ENCODE data around the gene TBX19.

DNA sequence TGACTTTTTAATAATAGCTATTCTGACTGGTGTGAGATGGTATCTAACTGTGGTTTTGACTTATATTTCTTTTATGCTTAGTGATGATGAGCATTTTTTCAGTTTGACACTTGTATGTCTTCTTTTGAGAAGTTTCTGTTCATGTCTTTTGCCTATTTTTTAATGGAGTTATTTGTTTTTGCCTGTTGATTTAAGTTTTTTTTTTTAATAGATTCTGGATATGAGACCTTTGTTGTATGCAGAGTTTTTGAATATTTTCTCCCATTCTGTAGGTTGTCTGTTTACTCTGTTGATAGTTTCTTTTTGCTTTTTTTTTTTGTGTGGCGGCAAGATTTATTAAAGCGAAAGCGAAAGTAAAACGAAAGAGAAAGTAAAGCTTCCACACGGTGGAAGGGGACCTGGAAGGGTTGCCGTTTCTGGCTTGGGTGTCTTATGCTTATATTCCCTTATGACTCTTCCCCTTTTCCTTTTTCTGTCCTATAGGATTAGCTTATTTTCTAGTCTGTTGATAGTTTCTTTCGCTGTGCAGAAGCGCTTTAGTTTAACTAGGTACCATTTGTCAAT, 67.6 kb downstream of the TBX19 start:
- TF ChIP-seq, protein P1, sequence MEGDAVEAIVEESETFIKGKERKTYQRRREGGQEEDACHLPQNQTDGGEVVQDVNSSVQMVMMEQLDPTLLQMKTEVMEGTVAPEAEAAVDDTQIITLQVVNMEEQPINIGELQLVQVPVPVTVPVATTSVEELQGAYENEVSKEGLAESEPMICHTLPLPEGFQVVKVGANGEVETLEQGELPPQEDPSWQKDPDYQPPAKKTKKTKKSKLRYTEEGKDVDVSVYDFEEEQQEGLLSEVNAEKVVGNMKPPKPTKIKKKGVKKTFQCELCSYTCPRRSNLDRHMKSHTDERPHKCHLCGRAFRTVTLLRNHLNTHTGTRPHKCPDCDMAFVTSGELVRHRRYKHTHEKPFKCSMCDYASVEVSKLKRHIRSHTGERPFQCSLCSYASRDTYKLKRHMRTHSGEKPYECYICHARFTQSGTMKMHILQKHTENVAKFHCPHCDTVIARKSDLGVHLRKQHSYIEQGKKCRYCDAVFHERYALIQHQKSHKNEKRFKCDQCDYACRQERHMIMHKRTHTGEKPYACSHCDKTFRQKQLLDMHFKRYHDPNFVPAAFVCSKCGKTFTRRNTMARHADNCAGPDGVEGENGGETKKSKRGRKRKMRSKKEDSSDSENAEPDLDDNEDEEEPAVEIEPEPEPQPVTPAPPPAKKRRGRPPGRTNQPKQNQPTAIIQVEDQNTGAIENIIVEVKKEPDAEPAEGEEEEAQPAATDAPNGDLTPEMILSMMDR (IDR thresholded peaks at IDR 0.05) = no peak
- TF ChIP-seq POLR2A (IDR thresholded peaks at IDR 0.05) (no peak), POLR2AphosphoS5 (IDR thresholded peaks at IDR 0.05) (no peak)
